NCI-H2196 treated with DMSO at 0.1 percent for 48 hours (cell line): Measurements from ENCODE around the gene TNNI3.
A peak's percentile ranks its signal among the peaks of the same experiment; 100 is the strongest.

Experiments
- DNase-seq: peaks from one replicate; lab custom pipeline; 2025; ENCODE audit not compliant: unreplicated experiment; lab: John Stamatoyannopoulos, UW

TNNI3 gene

GRCh38 chr19:55147545-55148251 lies 9.8 kb downstream of the TNNI3 start:
- DNase-seq: no peak

- peak; percentile 82 for DNase-seq
Observed at GRCh38 chr19:55146705-55147273, 10.7 kb downstream of the TNNI3 start.

- peak; percentile 70 for DNase-seq
Observed at GRCh38 chr19:55146078-55146704, 11.3 kb downstream of the TNNI3 start.

DNA sequence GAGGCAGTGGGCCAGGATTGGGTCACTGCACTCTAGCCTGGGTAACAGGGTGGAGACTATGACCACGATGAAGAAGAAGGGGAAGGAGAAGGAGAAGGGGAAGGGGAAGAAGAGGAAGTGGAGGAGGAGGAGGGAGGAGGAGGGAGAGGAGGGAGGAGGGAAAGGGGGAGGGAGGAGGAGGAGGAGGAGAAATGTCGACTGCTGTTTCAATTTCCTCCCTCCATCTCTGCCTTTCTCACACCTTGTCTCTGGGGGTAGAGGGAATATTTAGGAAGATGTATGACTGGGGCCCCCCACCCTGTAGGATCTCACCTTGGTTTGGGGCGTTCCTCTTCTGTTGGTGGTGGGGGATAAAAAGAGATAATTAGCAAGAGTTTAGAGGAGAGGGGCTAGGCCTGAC lies 12.3 kb downstream of the TNNI3 start:
- DNase-seq: no peak

GRCh38 chr19:55141696-55142095 lies 15.8 kb downstream of the TNNI3 start:
- no peak for DNase-seq

- no peak for DNase-seq
Observed at GRCh38 chr19:55137915-55138314, 19.6 kb downstream of the TNNI3 start.

GRCh38 chr19:55136399-55137102 lies 21.0 kb downstream of the TNNI3 start:
- no peak for DNase-seq

GRCh38 chr19:55134736-55135135 lies 22.8 kb downstream of the TNNI3 start:
- no peak for DNase-seq

DNA sequence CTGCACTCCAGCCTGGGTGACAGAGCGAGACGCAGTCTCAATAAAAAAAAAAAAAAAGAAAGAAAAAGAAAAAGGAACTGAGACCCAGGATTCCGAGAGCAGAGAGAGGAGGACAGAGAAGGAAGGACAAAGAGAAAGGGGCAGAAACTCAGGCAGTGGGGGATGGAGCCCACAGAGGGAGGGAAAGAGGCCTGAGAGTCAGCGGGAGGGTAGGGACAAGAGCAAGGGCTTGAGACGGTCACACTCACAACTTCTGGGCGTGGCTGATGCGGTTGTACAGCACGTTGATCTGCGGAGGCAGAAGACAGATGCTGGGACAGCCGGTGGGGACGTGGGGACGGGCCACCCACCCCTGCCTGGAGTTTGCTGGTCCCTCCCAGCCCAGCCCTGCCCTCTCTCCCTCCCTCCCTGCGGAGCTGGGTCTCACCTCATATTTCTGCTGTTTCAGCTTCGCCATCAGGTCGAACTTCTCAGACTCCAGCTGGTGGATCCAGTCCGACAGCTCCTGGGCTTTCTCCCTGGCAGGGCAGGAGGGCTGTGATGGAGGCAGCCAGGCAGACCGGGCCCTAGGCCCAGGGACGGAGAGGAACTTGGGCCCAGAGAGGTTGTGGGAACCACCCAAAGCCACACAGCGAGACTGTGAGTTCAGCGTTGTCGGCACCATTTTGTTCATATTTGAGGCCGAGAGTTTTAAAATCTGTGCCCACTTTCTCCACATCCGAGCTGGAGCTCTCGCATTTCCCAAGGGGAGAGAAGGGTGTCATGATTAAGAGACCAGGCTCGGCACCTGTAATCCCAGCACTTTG lies 23.7 kb downstream of the TNNI3 start:
- no peak for DNase-seq

- no peak for DNase-seq
Observed at GRCh38 chr19:55132453-55133129, 24.9 kb downstream of the TNNI3 start.

- no peak for DNase-seq
Observed at GRCh38 chr19:55131421-55131820, 26.1 kb downstream of the TNNI3 start.

DNA sequence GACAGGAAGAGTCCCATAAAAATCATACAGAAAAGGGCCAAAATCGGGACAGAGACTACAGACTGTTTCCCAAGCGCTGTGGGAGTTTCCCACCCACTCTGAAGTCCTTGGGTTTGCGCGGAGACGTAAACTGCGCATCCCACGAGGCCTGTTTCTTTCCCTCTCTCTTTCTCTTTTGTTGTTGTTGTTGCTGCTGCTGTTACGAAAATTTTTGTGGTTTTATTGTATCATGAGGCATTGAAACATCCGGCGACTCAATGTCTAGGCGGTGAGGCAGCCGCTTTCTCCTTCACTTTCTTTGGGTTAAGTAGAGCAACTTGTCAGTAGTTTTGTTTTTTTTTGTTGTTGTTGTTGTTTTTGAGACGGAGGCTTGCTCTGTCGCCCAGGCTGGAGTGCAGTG lies 38.5 kb downstream of the TNNI3 start:
- DNase-seq: no peak

GRCh38 chr19:55118401-55118991 lies 39.0 kb downstream of the TNNI3 start:
- DNase-seq: no peak

- DNase-seq: peak; percentile 96
Observed at GRCh38 chr19:55117663-55118391, 39.7 kb downstream of the TNNI3 start.

DNA sequence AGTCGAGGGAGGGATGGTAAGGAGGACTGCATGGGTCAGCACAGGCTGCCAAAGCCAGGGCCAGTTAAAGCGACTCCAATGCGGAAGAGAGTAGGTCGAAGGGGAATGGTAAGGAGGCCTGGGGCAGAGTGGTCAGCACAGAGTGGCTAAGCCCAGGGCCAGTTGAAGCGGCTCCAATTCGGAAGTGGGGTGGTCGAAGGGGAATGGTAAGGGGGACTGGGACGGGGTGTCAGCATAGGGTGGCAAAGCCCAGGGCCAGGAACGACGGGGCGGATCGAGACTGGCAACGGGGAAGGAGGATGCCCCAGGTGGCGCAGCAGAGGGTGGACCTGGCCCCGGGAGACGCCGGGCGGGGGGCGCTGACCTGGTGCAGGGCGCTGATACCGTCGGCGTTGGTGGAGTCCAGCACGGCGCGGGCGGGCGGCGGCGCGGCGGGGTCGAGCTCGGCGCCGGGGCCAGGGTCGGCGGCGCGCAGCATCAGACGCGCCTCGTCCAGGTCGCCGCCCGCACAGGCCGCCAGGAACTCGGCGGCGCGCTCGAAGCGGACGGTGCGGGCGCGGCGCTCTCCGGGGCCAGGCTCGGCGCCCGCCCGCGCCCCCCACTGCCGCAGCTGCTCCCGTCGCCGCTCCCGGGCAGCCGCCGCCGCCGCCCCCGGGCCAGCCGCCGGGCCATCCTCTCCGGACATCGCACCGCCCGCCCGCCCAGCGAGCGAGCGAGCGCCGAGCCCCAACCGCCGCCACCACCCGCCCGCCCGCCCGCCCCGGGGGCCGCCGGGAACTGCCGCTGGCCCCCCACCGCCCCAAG lies 40.5 kb downstream of the TNNI3 start, which contains the start of gene PPP1R12C:
PPP1R12C (minus strand) TSS at position 779 of the 804 bp plus-strand sequence; CDS start at position 685, 94 bp downstream.
- DNase-seq: no peak

DNA sequence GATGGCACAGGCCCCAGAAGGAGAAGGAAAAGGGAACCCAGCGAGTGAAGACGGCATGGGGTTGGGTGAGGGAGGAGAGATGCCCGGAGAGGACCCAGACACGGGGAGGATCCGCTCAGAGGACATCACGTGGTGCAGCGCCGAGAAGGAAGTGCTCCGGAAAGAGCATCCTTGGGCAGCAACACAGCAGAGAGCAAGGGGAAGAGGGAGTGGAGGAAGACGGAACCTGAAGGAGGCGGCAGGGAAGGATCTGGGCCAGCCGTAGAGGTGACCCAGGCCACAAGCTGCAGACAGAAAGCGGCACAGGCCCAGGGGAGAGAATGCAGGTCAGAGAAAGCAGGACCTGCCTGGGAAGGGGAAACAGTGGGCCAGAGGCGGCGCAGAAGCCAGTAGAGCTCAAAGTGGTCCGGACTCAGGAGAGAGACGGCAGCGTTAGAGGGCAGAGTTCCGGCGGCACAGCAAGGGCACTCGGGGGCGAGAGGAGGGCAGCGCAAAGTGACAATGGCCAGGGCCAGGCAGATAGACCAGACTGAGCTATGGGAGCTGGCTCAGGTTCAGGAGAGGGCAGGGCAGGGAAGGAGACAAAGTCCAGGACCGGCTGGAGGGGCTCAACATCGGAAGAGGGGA lies 41.2 kb downstream of the TNNI3 start:
- no peak for DNase-seq

- no peak for DNase-seq
Observed at GRCh38 chr19:55115446-55116065, 42.0 kb downstream of the TNNI3 start.
